Stimulated activated CD8-positive, alpha-beta memory T cell treated with anti-CD3 and anti-CD28 coated beads, Interleukin-7, amount 100 ng/mL, for 1 hour (primary cell): ENCODE results near the gene CDKN2AIPNL.
A peak's percentile ranks its signal among the peaks of the same experiment; 100 is the strongest.
"Not testable (repeated sequence)": the region's sequence is repeated elsewhere in the genome, so short reads cannot be mapped to it uniquely, and the experiment has no call there.

Experiments used
- DNase-seq, 2 donors: peaks; one replicate each; pipeline ENCODE4 v3.0.0-alpha.2; 2020; ENCODE audit warnings: low read depth in 2 of 2

CDKN2AIPNL gene

DNA sequence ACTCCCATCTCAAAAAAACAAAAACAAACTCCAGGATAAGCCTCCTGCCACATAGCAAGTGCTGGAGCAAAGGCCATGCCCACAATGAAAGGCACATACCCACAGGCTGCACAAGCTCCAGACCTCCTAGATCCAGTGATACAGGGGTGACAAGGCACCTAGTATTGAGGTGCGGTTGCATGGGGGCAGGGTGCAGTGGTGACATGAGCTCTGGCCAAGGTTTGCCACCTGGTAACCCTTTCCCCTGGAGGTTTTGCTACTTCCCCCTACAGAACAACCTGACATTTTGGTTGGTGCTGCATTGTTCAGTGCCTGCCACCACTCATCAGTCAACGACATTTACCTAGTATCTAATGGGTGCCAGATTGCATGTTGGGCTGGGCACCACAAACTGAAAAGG is 14.5 kb downstream of the CDKN2AIPNL start:
- no peak for DNase-seq

DNA sequence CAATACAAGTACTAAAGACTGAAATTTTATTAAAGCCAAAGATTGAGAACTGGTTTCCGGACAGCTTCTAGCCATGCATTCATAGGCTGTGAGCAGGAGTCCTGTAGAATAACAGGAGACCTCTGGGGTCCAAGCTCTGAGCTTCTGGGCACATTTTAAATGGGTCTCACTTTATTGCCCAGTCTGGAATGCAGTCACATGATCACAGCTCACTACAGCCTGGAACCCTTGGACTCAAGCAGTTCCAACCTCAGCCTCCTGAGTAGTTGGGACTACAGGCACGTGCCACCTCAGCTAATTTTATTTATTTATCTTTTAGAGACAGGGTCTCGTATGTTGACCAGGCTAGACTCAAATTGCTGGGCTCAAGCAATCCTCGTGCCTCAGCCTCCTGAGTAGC is 15.4 kb downstream of the CDKN2AIPNL start:
- no peak for DNase-seq

DNA sequence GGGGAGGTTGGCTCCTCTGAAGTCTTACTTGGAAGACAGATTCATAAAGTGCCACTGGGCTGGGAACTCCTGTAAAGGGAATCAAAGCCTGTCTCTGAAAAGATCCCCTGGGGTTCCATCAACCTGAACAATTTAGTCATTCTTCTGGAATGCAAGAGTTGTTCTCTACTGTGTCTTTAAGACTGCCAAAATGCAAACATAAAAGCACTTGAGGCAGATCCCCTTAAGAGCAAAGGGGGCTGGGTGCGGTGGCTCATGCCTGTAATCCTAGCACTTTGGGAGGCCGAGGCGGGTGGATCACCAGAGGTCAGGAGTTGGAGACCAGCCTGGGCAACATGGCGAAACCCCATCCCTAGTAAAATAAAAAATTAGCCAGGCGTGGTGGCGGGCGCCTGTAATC is 16.7 kb downstream of the CDKN2AIPNL start:
- DNase-seq: no peak

DNA sequence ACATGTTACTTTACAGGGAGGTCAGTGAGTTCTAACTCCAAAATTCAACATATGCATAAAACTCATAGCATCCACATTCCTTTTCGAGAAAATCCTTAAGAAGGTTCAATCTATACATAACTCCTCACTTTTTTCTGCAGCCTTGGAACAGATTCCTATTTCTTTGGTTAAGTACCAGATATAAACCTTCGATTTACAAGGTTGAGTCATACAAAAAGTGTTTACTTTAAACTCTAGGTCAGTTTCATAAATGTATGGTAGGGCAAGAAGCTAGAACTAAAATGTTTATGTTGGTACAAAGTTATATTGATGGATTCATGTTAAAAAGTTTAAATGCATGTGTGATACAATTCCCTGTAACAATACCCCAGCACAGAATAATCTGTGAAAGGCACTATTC is 19.4 kb downstream of the CDKN2AIPNL start:
- no peak for DNase-seq

DNA sequence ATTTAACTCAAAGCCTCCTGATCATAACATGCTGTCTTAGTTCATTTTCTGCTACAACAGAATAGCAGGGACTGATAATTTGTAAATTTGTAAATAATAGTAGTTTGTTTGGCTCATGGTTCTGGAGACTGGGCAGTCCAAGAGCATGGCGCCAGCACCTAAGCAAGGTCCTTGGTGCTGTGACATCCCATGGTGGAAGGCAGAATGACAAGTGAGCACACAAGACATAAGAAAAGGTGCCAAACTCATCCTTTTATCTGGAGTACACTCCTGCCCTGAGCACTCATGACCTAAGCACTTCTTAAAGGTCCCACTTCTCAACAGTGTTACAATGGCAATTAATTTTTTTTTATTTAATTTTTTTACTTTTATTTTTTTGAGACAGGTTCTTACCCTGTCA is 24.2 kb downstream of the CDKN2AIPNL start:
- DNase-seq: no peak

DNA sequence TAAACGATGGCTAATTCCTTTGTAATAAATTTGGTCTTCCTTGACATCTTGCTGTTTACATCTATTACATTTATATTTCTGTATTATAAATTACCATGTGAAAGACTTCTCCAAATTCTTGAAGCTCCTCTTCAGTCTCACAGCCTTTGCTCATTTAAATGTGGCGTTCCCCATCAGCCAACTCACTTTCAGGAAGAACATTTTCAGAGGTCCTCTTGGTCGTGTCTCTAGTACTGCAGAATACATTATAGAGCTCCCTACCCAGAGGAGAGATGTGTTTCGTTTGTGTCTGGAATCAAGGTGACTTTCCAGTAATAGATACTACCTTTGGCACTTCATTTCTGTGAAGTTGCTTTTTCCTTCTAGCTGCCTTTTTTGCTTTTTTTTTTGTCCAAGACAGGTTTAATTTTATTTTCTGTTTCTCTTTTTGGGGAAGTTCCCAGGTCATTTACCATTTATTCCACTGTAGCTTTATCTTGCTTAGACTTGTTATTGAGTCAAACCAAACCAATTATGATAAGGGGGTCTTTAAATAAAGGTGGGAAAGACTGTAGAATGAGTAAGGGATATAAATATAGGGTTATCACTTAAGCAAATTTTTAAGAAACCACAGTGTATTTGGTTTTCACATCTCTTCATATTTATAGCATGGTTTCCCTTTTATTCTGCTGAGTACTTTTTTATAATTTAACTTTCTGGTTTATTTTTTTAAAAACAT is 27.5 kb downstream of the CDKN2AIPNL start:
- no peak for DNase-seq

DNA sequence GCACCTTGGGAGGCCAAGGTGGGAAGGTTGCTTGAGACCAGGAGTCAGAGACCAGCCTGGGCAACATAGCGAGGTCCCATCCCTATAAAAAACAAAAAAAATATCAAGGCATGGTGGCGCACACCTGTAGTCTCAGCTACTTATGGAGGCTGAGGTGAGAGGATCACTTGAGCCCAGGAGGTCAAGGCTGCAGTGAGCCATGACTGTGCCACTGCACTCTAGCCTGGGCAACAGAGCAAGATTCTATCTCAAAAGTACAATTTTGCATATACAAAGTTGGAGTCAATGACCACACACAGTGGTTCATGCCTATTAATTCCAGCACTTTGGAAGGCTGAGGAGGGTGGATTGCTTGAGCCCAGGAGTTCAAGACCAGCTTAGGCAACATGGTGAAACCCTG is 29.5 kb downstream of the CDKN2AIPNL start:
- DNase-seq: not testable (repeated sequence)

DNA sequence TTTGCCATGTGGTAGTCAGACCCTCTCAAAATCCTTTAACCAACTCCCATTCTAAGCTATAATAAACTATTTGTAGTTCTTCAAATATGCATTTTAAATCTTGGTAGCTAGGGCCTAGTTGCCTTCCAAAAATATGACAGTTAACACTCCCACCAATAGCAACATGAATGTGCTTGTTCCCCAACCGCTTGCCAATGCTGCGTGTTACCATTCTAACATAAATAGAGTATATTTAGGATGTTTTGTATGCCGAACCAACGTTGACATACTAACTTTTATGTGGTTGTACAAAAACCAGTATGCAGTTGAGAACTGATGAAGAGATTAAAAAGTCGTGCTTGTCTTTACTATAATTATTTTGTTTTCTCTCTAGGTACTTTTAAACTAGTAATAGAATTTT is 31.3 kb downstream of the CDKN2AIPNL start:
- DNase-seq: no peak

DNA sequence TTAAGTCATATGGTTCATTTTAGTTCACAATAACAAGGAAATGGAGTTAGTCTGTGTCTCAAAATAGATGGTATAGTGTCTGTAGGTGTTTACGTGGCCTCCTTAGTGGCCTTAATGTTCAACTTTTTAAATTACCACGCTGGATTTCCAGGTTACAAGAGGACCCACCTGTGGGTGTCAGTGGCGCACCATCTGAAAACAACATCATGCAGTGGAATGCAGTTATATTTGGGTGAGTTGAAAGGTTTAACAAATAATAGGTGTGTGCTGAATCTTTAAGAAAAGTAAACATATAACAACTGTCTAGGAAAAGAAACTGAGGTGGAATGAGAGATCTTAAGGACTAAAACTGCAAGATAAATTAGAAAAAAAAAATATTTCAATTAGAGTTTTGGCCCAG is 37.4 kb downstream of the CDKN2AIPNL start:
- DNase-seq: no peak

DNA sequence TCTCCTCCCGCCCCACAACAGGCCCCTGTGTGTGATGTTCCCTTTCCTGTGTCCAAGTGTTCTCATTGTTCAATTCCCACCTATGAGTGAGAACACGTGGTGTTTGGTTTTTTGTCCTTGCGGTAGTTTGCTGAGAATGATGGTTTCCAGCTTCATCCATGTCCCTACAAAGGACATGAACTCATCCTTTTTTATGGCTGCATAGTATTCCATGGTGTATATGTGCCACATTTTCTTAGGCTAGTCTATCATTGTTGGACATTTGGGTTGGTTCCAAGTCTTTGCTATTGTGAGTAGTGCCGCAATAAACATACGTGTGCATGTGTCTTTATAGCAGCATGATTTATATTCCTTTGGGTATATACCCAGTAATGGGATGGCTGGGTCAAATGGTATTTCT is 38.0 kb downstream of the CDKN2AIPNL start:
- not testable (repeated sequence) for DNase-seq

DNA sequence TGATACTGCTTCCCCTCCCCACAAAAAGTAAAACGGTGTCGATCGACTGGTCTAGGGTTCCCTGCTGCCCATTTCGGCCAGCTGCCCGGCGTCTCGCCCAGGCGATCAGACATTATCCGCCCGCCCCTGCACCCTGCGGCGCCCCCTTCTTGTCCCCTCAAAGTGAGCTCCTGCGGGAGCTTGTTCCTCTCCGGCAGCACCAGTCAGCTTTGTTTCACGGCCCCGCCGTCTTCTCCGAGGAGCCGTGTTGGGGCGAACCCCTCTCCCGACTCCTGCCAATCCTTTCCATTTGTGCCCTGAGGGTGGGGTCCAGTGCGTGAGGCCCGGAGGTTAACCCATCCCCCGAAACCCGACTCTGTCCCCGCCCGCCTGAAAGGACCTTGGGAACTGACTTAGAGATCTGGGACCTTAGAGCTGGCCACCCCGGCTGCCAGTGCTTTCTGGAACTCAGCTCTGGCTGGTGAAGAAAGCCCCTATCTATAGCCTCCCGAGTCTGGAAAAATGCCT is 39.8 kb downstream of the CDKN2AIPNL start:
- DNase-seq: no peak

DNA sequence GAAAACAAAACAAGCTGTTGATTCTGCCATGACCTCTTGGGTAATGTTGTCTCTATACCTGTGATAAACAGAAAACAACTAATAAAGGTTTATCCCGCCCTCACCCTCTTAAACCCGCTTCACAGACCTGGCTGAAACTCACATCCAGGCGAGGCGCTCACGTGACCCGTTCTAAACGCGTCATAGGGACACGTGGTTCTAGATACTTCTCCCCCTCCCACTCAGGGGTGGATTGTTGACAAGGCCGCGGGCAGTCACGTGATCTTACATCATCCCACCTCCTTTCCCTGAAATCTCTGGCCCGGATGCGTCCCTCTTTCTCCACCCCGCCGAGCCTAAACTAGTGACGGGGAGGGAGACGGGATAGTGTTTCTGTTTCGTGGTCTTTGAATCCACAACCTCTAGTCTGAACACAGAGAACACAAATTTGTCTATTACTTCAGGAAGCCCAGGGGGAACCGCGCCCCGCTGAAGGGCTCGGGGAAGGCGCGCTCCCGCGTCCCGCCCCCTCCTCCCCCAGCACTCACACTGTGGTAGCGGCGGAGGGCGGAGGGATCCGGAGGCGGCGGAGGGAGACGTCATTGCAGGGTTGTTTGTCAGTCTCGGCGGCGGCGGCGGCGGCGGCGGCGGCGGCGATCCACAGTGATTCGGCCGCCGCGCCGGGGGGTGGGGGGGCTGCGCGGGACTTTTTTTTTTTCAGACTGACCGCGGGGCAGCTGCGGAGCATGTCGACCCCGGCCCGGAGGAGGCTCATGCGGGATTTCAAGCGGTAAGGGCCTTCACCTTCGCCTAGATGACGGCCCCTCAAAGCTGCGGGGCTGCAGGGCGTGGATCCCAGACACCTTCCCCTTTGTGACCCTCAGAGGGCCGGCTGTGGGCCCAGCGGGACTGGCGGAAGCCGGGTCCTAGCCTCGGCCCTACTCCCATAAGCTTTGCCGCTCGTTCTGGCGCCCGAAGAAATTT is 40.5 kb downstream of the CDKN2AIPNL start, which contains the start of gene UBE2B:
Gene UBE2B (plus strand): TSS at position 699 of the 963 bp plus-strand sequence. CDS start 27 bp downstream, at position 726.
- DNase-seq: peak; percentile 90 to 96

DNA sequence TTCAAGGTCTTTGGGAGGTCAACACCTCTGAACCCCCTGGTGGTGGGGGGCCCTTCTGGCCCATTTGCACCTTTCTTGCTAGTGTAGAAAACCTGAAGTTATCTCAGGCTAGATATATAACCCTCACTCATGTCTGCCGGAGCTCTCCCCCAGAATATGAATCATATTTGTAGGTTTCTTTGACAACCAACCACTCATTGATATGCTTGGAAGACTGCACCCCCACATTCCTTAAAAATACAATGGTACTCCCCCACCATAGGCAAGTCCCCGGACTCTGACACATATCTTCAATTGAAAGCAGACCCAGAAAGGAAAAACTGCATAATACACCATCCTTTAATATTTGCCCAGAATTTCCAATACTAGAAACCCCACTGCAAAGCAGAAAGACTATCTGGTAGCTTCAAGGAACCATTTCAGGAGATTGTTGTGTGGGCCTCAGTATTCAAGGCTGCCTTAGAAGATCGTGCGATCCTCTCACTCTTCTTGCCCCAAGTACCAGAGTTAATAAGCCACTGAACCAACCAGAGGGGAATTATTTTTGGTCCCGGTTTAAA is 41.3 kb downstream of the CDKN2AIPNL start:
- no peak for DNase-seq

DNA sequence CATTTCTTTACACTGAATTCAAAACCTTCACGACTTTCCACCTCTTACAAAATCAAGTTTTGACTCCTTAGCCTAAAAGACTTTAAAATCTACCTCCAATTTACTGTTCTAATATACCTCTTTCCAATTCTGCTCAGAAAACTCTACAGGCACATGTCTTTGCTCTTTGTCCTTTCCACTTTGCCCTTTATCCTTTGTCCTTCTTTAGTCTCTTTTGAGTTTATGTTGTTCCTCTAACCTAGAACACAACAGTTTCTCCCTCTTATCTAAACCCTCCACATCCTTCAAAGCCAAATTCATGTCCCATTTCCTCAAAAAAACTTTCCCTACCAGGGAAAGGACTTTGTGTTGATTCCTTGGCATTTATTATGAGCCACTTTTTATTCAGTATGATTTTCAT is 46.1 kb downstream of the CDKN2AIPNL start:
- no peak for DNase-seq

DNA sequence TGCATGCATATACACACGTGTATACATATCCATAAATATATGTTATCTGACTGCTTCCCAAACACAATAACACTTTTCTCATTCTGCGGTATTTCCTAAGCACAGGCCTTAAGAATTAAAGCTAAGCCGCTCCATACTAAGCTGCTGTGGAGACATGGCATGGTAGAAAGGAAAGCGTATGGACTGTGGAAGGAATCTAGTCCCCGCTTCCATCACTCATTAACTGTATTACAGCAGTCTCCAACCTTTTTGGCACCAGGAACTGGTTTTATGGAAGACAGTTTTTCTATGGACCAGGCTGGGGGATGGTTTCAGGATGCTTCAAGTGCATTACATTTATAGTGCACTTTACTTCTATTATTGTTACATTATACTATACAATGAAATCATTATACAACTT is 56.0 kb downstream of the CDKN2AIPNL start:
- no peak for DNase-seq
